Measurements from ENCODE around the gene PTGER2. TPM values are rescaled to one million over a fixed set of nuclear protein-coding genes. Genes with fewer than 3 reads are reported as not detected.

Gene PTGER2, protein sequence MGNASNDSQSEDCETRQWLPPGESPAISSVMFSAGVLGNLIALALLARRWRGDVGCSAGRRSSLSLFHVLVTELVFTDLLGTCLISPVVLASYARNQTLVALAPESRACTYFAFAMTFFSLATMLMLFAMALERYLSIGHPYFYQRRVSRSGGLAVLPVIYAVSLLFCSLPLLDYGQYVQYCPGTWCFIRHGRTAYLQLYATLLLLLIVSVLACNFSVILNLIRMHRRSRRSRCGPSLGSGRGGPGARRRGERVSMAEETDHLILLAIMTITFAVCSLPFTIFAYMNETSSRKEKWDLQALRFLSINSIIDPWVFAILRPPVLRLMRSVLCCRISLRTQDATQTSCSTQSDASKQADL
- 0.78 and 1.2 TPM in 2 replicates for total RNA-seq

DNA sequence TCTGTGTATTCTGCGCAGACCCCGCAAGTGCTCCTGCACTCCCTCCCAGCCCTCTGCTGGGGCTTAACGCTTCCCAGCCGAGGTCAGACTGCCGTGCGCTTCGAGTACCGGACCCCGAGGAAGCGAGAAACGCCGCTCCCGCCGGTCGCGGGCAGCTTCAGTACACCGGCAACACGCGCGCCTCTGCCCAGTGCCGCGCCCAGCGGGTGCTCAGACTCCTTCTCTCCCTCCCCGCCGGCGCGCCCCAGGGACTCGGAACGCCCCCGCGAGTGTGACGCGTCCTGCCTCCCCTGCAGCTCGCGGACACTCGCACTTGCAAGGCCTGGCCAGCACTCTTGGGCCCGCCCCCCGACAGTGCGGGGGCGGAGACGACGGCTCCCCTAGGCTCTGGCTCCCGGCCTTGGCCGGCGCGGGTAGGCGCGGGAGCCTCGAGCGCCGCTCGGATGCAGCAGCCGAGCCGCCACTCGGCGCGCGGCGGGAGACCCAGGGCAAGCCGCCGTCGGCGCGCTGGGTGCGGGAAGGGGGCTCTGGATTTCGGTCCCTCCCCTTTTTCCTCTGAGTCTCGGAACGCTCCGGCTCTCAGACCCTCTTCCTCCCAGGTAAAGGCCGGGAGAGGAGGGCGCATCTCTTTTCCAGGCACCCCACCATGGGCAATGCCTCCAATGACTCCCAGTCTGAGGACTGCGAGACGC, at the start of gene PTGER2:
Gene PTGER2 (plus strand): TSS at position 410 of the 692 bp plus-strand sequence. CDS start 237 bp downstream, at position 647.

DNA sequence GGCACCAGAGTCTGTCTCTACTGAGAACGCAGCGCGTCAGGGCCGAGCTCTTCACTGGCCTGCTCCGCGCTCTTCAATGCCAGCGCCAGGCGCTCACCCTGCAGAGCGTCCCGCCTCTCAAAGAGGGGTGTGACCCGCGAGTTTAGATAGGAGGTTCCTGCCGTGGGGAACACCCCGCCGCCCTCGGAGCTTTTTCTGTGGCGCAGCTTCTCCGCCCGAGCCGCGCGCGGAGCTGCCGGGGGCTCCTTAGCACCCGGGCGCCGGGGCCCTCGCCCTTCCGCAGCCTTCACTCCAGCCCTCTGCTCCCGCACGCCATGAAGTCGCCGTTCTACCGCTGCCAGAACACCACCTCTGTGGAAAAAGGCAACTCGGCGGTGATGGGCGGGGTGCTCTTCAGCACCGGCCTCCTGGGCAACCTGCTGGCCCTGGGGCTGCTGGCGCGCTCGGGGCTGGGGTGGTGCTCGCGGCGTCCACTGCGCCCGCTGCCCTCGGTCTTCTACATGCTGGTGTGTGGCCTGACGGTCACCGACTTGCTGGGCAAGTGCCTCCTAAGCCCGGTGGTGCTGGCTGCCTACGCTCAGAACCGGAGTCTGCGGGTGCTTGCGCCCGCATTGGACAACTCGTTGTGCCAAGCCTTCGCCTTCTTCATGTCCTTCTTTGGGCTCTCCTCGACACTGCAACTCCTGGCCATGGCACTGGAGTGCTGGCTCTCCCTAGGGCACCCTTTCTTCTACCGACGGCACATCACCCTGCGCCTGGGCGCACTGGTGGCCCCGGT, 46.4 kb upstream of the PTGER2 start, which contains the start of gene PTGDR:
Gene PTGDR (plus strand): TSS at position 198 of the 778 bp plus-strand sequence. CDS start 117 bp downstream, at position 315.

Other genes with a start within 250 kb of the PTGER2 start
- 3.4 and 4.7 TPM in 2 replicates for gene NID2, start 245.3 kb upstream of the PTGER2 start, total RNA-seq
- gene PTGDR, start 46.6 kb upstream of the PTGER2 start, total RNA-seq: not detected in 2 replicates
- 1.4 and 3.0 TPM in 2 replicates for gene TXNDC16, start 238.2 kb downstream of the PTGER2 start, total RNA-seq
- under 0.01 TPM in 1 of 2 replicates, not detected in the other for gene GPR137C, start 238.5 kb downstream of the PTGER2 start, total RNA-seq

All from airway epithelial cell (primary cell).